ENCODE results near the gene CD101.

DNA sequence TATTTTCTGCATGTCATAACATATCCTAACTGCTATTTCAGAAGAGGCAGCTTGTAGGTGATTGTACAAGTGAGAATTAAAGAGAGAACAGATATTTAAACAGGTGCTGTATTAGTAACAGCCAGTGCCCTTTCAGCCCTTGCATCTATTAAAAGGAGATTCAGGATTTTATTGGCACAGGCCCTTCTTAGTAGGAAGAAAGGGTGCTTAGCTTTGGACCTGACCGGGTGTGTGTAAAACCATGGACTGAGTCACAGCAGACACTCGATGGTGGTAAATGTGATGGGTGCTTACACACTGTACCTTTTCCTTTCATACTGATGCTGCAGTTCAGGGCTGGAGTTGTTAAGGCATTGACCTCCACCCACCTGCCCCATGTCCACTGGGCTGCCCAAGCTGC is 12.7 kb upstream of the CD101 start:
- TF ChIP-seq, protein P1, sequence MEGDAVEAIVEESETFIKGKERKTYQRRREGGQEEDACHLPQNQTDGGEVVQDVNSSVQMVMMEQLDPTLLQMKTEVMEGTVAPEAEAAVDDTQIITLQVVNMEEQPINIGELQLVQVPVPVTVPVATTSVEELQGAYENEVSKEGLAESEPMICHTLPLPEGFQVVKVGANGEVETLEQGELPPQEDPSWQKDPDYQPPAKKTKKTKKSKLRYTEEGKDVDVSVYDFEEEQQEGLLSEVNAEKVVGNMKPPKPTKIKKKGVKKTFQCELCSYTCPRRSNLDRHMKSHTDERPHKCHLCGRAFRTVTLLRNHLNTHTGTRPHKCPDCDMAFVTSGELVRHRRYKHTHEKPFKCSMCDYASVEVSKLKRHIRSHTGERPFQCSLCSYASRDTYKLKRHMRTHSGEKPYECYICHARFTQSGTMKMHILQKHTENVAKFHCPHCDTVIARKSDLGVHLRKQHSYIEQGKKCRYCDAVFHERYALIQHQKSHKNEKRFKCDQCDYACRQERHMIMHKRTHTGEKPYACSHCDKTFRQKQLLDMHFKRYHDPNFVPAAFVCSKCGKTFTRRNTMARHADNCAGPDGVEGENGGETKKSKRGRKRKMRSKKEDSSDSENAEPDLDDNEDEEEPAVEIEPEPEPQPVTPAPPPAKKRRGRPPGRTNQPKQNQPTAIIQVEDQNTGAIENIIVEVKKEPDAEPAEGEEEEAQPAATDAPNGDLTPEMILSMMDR (IDR thresholded peaks at IDR 0.05) = no peak
- TF ChIP-seq POLR2AphosphoS5 (IDR thresholded peaks at IDR 0.05) = no peak
